ENCODE measurements around the gene DOCK2. TPM values are rescaled to one million over a fixed set of nuclear protein-coding genes. Genes with fewer than 3 reads are reported as not detected.

DOCK2 gene
- total and polyA plus RNA-seq, 2 donors (not counting 1 experiment from before 2014, with no cell fraction given), result 112 to 330 TPM

DNA sequence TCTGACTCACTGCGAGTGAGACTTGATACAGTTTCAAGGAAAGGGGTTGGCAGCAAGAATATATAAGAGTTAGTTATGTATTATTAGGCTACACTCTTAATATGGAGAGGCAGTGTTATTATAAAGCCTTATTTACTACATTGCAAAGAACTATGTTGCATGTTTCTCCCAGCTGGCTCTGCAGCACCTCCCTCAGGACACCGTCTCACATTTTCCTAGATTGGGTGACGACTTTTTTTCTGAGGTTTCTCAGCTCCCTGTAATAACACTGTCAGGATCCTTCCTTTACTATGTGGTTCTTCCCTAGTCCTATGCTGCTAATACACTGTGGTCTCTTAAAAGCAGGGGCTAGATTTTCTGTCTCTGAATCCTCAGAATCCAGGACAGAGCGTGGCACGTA is 189.5 kb downstream of the DOCK2 start:
- no peaks in the 10 kb centered on the region for H3K4me1 ChIP-seq (ENCODE audit: control insufficient read depth in 2 of 2, insufficient read depth in 2 of 2, low read length in 2 of 2)
- no peak overlapping the region for H3K9ac ChIP-seq (ENCODE audit: low read length)
- no peak overlapping the region for H3K27ac ChIP-seq (ENCODE audit: low read length in 2 of 2)
- peaks cover 4 to 8% of the 10 kb centered on the region in 2 experiments for H3K36me3 ChIP-seq (replicated peaks in 1 of 2; ENCODE audit: control extremely low read depth in 1 of 2, control insufficient read depth in 1 of 2, extremely low read depth in 1 of 2, insufficient read depth in 2 of 2, low read length in 1 of 2)
- DNase-seq (no peak), ATAC-seq (ENCODE audit: low read depth) (no peak)
- Mint-ChIP-seq H3K27ac (no peak overlapping the region), H3K4me3 (no peak overlapping the region), H3K9me3 (ENCODE audit: insufficient read depth) (no peaks in the 10 kb centered on the region), H3K27me3 (no peaks in the 10 kb centered on the region), H3K4me1 (no peaks in the 10 kb centered on the region)
- WGBS (ENCODE audit: insufficient coverage), result 100% methylated on average over 2 of the region's 5 CpGs
- H3K4me3 ChIP-seq (ENCODE audit: control extremely low read depth in 1 of 5, extremely low read depth in 1 of 5, insufficient read depth in 1 of 5, low read depth in 2 of 5, low read length in 4 of 5), result no peak overlapping the region
- CTCF ChIA-PET, result no interaction called here
- H4K20me1 ChIP-seq (ENCODE audit: control insufficient read depth, insufficient read depth, low read length, poor library complexity, severe bottlenecking), result no peaks in the 10 kb centered on the region
- no peaks in the 10 kb centered on the region for H3K79me2 ChIP-seq (ENCODE audit: control insufficient read depth, insufficient read depth, low read length)
- no peaks in the 10 kb centered on the region for H3K27me3 ChIP-seq (replicated peaks in 1 of 4; ENCODE audit: control extremely low read depth in 1 of 4, control insufficient read depth in 3 of 4, insufficient read depth in 4 of 4, low read length in 3 of 4)
- intact Hi-C loops (cut with micrococcal nuclease), result no loop called here
- no peak overlapping the region for H3K4me2 ChIP-seq (replicated peaks; ENCODE audit: low read depth, low read length, poor library complexity, severe bottlenecking)
- POLR2A ChIA-PET, result no interaction called here
- no peak for TF ChIP-seq EZH2 (IDR thresholded peaks at IDR 0.05; ENCODE audit: borderline replicate concordance, insufficient read depth, low read depth, low read length, poor library complexity, severe bottlenecking)
- no peak for TF ChIP-seq CTCF (IDR thresholded peaks at IDR 0.05)
- H2AFZ ChIP-seq (ENCODE audit: insufficient read depth, low read depth, low read length, poor library complexity, severe bottlenecking), result no peak overlapping the region
- no peaks in the 10 kb centered on the region for H3K9me3 ChIP-seq (ENCODE audit: control extremely low read depth in 1 of 3, control insufficient read depth in 2 of 3, insufficient read depth in 1 of 3, low read length in 2 of 3)

DNA sequence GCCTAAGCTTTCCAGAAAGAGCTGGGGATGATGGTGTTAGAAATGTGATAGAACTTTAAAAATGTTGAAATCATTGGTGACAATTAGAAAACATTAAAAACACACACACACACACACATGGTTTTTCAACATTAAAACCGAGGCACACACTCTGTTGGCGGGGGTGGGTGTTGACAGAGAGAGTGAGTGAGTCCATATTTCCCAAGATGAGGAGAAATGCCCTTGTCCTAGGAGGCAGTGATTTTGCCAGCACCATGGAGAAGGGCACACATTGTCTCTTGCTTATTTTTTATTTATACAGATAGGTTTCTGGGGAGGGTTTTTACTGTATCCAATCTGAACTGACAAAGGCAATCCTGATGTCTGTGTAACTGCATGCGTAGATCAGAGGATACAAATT is 190.7 kb downstream of the DOCK2 start:
- DNase-seq, result no peak

More for the DNA sequence above, 190.7 kb downstream of the DOCK2 start:
- Histone ChIP-seq H3K4me1 (ENCODE audit: control insufficient read depth in 2 of 2, insufficient read depth in 2 of 2, low read length in 2 of 2) (no peaks in the 10 kb centered on the region), H3K9ac (ENCODE audit: low read length) (no peak overlapping the region), H3K27me3 (replicated peaks in 1 of 4; ENCODE audit: control extremely low read depth in 1 of 4, control insufficient read depth in 3 of 4, insufficient read depth in 4 of 4, low read length in 3 of 4) (no peaks in the 10 kb centered on the region), H3K4me2 (replicated peaks; ENCODE audit: low read depth, low read length, poor library complexity, severe bottlenecking) (no peak overlapping the region), H3K27ac (ENCODE audit: low read length in 2 of 2) (no peak overlapping the region), H3K36me3 (replicated peaks in 1 of 2; ENCODE audit: control extremely low read depth in 1 of 2, control insufficient read depth in 1 of 2, extremely low read depth in 1 of 2, insufficient read depth in 2 of 2, low read length in 1 of 2) (peaks cover 6 to 18% of the 10 kb centered on the region in 2 experiments), H3K79me2 (ENCODE audit: control insufficient read depth, insufficient read depth, low read length) (no peaks in the 10 kb centered on the region), H2AFZ (ENCODE audit: insufficient read depth, low read depth, low read length, poor library complexity, severe bottlenecking) (no peak overlapping the region), H3K4me3 (ENCODE audit: control extremely low read depth in 1 of 5, extremely low read depth in 1 of 5, insufficient read depth in 1 of 5, low read depth in 2 of 5, low read length in 4 of 5) (no peak overlapping the region), H4K20me1 (ENCODE audit: control insufficient read depth, insufficient read depth, low read length, poor library complexity, severe bottlenecking) (no peaks in the 10 kb centered on the region), H3K9me3 (ENCODE audit: control extremely low read depth in 1 of 3, control insufficient read depth in 2 of 3, insufficient read depth in 1 of 3, low read length in 2 of 3) (no peaks in the 10 kb centered on the region)
- ATAC-seq (ENCODE audit: low read depth), result no peak
- Mint-ChIP-seq H3K27me3 (no peaks in the 10 kb centered on the region), H3K9me3 (ENCODE audit: insufficient read depth) (no peaks in the 10 kb centered on the region), H3K27ac (no peak overlapping the region), H3K4me1 (no peaks in the 10 kb centered on the region), H3K4me3 (no peak overlapping the region)
- no CpG with 5 or more reads among the region's 3 CpGs for WGBS (ENCODE audit: insufficient coverage)
- intact Hi-C loops (cut with micrococcal nuclease), result no loop called here
- no peak for TF ChIP-seq CTCF (IDR thresholded peaks at IDR 0.05)
- no peak for TF ChIP-seq EZH2 (IDR thresholded peaks at IDR 0.05; ENCODE audit: borderline replicate concordance, insufficient read depth, low read depth, low read length, poor library complexity, severe bottlenecking)
- CTCF ChIA-PET, result no interaction called here
- POLR2A ChIA-PET, result no interaction called here
